Keratinocyte (primary cell): ENCODE results near the gene SST. TPM values are rescaled to one million over a fixed set of nuclear protein-coding genes. Genes with fewer than 3 reads are reported as not detected.

Experiments
- DNase-seq: peaks from one replicate; pipeline ENCODE4 v3.0.0-alpha.2; 2011; ENCODE audit warnings: low read depth, missing footprints, low spot score
- FAIRE-seq: peaks from 2 replicates; lab custom pipeline; 2011; peaks lifted over from hg19 to GRCh38; lab: Jason Lieb, UNC
- H2AFZ ChIP-seq: 2 replicates; pipeline ENCODE4 v1.6.0; 2012; ENCODE audit warnings: low read length, control low read depth, inconsistent platforms; ENCODE audit not compliant: control insufficient read depth
- H3K27ac ChIP-seq: 2 replicates; pipeline ENCODE4 v1.5.1; 2011; ENCODE audit warnings: low read length; ENCODE audit not compliant: control insufficient read depth, insufficient read depth
- H3K27me3 ChIP-seq: 3 replicates; pipeline ENCODE4 v1.6.0; 2011; ENCODE audit warnings: low read length; ENCODE audit not compliant: control insufficient read depth, insufficient read depth; ENCODE audit errors: extremely low read depth
- H3K36me3 ChIP-seq, 2 experiments: 2 replicates in 1 of 2; 3 replicates in 1 of 2; pipeline ENCODE4 v1.5.1; 2011; ENCODE audit warnings: low read length in 2 of 2, mild to moderate bottlenecking in 1 of 2; ENCODE audit not compliant: control insufficient read depth in 2 of 2, insufficient read depth in 2 of 2; ENCODE audit errors: extremely low read depth in 1 of 2
- H3K4me1 ChIP-seq: 3 replicates; pipeline ENCODE4 v1.5.1; 2011; ENCODE audit warnings: low read length; ENCODE audit not compliant: control insufficient read depth, insufficient read depth; ENCODE audit errors: extremely low read depth
- H3K4me2 ChIP-seq: 3 replicates; pipeline ENCODE4 v1.6.0; 2011; ENCODE audit warnings: low read depth, low read length; ENCODE audit not compliant: control insufficient read depth, insufficient read depth; ENCODE audit errors: extremely low read depth
- H3K4me3 ChIP-seq, 3 experiments: fragments of 200-600 bp in 1 of 3; sonication (generic) in 1 of 3; 2 replicates in 2 of 3; 3 replicates in 1 of 3; pipeline ENCODE4 v1.5.1; 2011 to 2016; ENCODE audit warnings: low read length in 3 of 3, mild to moderate bottlenecking in 3 of 3, control low read depth in 2 of 3, inconsistent platforms in 1 of 3, low read depth in 1 of 3, mixed read lengths in 1 of 3, mixed run types in 1 of 3, moderate library complexity in 1 of 3; ENCODE audit not compliant: control insufficient read depth in 2 of 3, insufficient read depth in 2 of 3; ENCODE audit errors: extremely low read depth in 1 of 3
- H3K79me2 ChIP-seq: 2 replicates; pipeline ENCODE4 v1.6.0; 2012; ENCODE audit warnings: low read length; ENCODE audit not compliant: control insufficient read depth, insufficient read depth
- H3K9ac ChIP-seq: 3 replicates; pipeline ENCODE4 v1.6.0; 2011; ENCODE audit warnings: low read length; ENCODE audit not compliant: control insufficient read depth, insufficient read depth; ENCODE audit errors: extremely low read depth
- H3K9me1 ChIP-seq: 3 replicates; pipeline ENCODE4 v1.6.0; 2011; ENCODE audit warnings: low read length; ENCODE audit not compliant: control insufficient read depth, insufficient read depth; ENCODE audit errors: extremely low read depth
- H3K9me3 ChIP-seq: 2 replicates; pipeline ENCODE4 v1.5.1; 2012; ENCODE audit warnings: low read depth, low read length; ENCODE audit not compliant: control insufficient read depth
- H4K20me1 ChIP-seq: 3 replicates; pipeline ENCODE4 v1.6.0; 2011; ENCODE audit warnings: low read length; ENCODE audit not compliant: control insufficient read depth, insufficient read depth; ENCODE audit errors: extremely low read depth
- CTCF ChIP-seq, 3 experiments: IDR thresholded peaks in 1 of 3; conservative IDR thresholded peaks in 1 of 3; optimal IDR thresholded peaks in 1 of 3; 2 replicates in 2 of 3; 3 replicates in 1 of 3; pipeline versions ENCODE3 to v1.5.1; 2011; ENCODE audit warnings: low read length in 3 of 3, mild to moderate bottlenecking in 3 of 3, moderate library complexity in 2 of 3, control low read depth in 1 of 3, inconsistent platforms in 1 of 3; ENCODE audit not compliant: insufficient read depth in 2 of 3; ENCODE audit errors: extremely low read depth in 1 of 3
- EZH2 ChIP-seq: IDR thresholded peaks from one replicate; pipeline ENCODE4 v1.6.1; 2012; ENCODE audit warnings: inconsistent platforms, mild to moderate bottlenecking, low read length, moderate library complexity
- dilution Hi-C: fragments of 300-500 bp; cut with MboI; formaldehyde crosslinking; loops from one replicate; pipeline ENCODE4 v1.7.0; 2020; ENCODE audit warnings: low sequenced_read_pairs; ENCODE audit not compliant: extremely low pct_ligation_motif_present
- polyA plus RNA-seq, 5 experiments: library from polyadenylated mRNA; depleted of rRNA in 3 of 5; stranded (reverse) in 3 of 5; stranded (forward) in 1 of 5; unstranded in 1 of 5; fragments of >200 nt; gene quantifications; 1 replicate in 1 of 5; 2 replicates in 3 of 5; 3 replicates in 1 of 5; pipeline versions ENCODE4 v1.2.1 to v1.2.3, GENCODE V29; 2011 to 2012; ENCODE audit warnings: missing spikeins in 2 of 5, low read depth in 1 of 5, low replicate concordance in 1 of 5

SST gene
- polyA plus RNA-seq, 1 donor (not counting 4 experiments of a cell fraction or from before 2014, with no cell fraction given): not detected

DNA sequence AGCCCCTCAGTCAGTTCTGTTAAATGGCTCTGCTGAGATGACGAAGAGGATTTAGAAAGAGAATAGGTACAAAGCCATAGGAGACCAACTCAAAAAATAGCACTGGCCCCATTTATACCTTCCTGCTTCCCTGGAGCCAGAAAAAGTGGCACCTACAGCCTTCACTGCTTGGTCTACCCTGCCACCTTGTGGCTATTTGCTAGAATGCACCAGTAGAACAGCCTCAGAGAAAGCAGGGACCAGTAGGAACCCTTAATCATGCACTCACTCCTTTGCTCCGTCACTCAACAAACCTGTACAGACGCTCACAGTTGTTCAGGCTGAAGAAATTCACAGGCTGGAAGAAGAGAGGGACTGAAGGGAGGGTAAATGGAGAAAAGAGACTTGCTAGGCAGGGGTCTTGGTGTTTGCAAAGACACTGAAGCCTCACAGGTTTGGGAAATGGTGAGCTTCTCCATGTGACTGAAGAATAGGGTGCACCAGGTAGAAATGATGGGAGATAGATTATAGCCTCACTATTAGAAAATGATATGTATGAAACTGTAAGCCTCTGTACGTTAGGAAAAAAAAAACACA is 44.3 kb upstream of the SST start:
- no peaks in the 10 kb centered on the region for H3K27me3 ChIP-seq
- no peaks in the 10 kb centered on the region for H4K20me1 ChIP-seq
- no peak overlapping the region for H3K4me3 ChIP-seq
- H3K79me2 ChIP-seq: no peaks in the 10 kb centered on the region
- H3K4me1 ChIP-seq: no peaks in the 10 kb centered on the region
- H3K9ac ChIP-seq: no peak overlapping the region
- H2AFZ ChIP-seq: no peak overlapping the region
- no peak for DNase-seq
- H3K9me1 ChIP-seq: no peaks in the 10 kb centered on the region
- H3K4me2 ChIP-seq: no peak overlapping the region
- no peaks in the 10 kb centered on the region for H3K36me3 ChIP-seq
- peak; percentile 84 to 96 (median 95) for TF ChIP-seq CTCF (optimal IDR thresholded peaks at IDR 0.05 in 1 of 3, IDR thresholded peaks at IDR 0.05 in 1 of 3, conservative IDR thresholded peaks at IDR 0.05 in 1 of 3; ENCODE audit: extremely low read depth in 1 of 3, insufficient read depth in 2 of 3, low read length in 3 of 3)
- TF ChIP-seq EZH2: no peak
- peak; percentile 94 for FAIRE-seq
- H3K27ac ChIP-seq: no peak overlapping the region
- dilution Hi-C loops: no loop called here
- no peaks in the 10 kb centered on the region for H3K9me3 ChIP-seq

GRCh38 chr3:187713504-187713903 is 43.3 kb upstream of the SST start:
- Histone ChIP-seq H3K27ac (no peak overlapping the region), H3K27me3 (no peaks in the 10 kb centered on the region), H3K9me1 (no peaks in the 10 kb centered on the region), H3K79me2 (no peaks in the 10 kb centered on the region), H2AFZ (no peak overlapping the region), H3K4me3 (no peak overlapping the region), H3K9me3 (no peaks in the 10 kb centered on the region), H3K4me1 (no peaks in the 10 kb centered on the region), H3K4me2 (peak overlapping the region; percentile 16), H3K36me3 (no peaks in the 10 kb centered on the region), H3K9ac (no peak overlapping the region), H4K20me1 (no peaks in the 10 kb centered on the region)
- TF ChIP-seq EZH2: no peak
- DNase-seq: no peak
- no peak for FAIRE-seq
- dilution Hi-C loops: no loop called here

GRCh38 chr3:187709155-187709554 is 39.0 kb upstream of the SST start:
- FAIRE-seq (no peak), DNase-seq (no peak)
- Histone ChIP-seq H3K4me1 (no peaks in the 10 kb centered on the region), H3K36me3 (no peaks in the 10 kb centered on the region), H2AFZ (no peak overlapping the region), H3K9ac (no peak overlapping the region), H3K27me3 (no peaks in the 10 kb centered on the region), H3K4me2 (no peak overlapping the region), H3K4me3 (no peak overlapping the region), H3K27ac (no peak overlapping the region), H3K79me2 (no peaks in the 10 kb centered on the region), H3K9me3 (no peaks in the 10 kb centered on the region), H3K9me1 (no peaks in the 10 kb centered on the region), H4K20me1 (no peaks in the 10 kb centered on the region)
- TF ChIP-seq CTCF (optimal IDR thresholded peaks at IDR 0.05 in 1 of 3, IDR thresholded peaks at IDR 0.05 in 1 of 3, conservative IDR thresholded peaks at IDR 0.05 in 1 of 3; ENCODE audit: extremely low read depth in 1 of 3, insufficient read depth in 2 of 3, low read length in 3 of 3) (no peak), EZH2 (no peak)
- dilution Hi-C loops: no loop called here
